ENCODE data around the gene CCDC117.
"Not testable (repeated sequence)": the region's sequence is repeated elsewhere in the genome, so short reads cannot be mapped to it uniquely, and the experiment has no call there.

The CCDC117 gene

DNA sequence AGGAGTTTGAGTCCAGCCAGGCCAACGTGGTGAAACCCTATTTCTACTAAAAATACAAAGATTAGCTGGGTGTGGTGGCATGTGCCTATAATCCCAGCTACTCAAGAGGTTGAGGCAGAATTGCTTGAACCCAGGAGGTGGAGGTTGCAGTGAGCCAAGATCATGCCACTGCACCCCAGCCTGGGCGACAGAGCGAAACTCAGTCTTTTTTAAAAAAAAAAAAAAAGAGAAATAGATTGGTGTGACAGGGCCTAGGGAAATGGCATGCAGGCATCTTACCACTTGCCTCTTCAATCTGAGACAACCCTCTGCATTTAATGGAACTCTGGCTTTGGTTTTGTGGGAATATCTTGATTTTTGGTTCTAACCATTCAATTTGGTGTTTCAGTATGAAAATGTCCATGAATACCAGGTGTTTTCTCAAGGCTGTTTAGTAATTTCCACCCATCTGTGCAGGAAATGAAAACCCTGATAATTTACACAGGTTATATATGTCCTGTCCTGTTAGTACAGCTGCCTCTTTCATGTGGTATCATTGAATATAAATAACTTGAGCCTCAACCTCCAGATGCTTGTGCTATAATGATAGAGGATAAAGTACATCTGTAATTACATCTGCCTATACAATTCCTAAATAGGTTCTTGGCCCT lies 19.5 kb downstream of the CCDC117 start:
- Mint-ChIP-seq H3K27ac (peak overlapping the region; percentile 59), H3K27me3 (no peaks in the 10 kb centered on the region), H3K4me3 (no peak overlapping the region), H3K9me3 (no peaks in the 10 kb centered on the region), H3K4me1 (peaks cover 75% of the 10 kb centered on the region), H3K36me3 (peaks cover 54% of the 10 kb centered on the region)
- peak; percentile 73 for ATAC-seq

DNA sequence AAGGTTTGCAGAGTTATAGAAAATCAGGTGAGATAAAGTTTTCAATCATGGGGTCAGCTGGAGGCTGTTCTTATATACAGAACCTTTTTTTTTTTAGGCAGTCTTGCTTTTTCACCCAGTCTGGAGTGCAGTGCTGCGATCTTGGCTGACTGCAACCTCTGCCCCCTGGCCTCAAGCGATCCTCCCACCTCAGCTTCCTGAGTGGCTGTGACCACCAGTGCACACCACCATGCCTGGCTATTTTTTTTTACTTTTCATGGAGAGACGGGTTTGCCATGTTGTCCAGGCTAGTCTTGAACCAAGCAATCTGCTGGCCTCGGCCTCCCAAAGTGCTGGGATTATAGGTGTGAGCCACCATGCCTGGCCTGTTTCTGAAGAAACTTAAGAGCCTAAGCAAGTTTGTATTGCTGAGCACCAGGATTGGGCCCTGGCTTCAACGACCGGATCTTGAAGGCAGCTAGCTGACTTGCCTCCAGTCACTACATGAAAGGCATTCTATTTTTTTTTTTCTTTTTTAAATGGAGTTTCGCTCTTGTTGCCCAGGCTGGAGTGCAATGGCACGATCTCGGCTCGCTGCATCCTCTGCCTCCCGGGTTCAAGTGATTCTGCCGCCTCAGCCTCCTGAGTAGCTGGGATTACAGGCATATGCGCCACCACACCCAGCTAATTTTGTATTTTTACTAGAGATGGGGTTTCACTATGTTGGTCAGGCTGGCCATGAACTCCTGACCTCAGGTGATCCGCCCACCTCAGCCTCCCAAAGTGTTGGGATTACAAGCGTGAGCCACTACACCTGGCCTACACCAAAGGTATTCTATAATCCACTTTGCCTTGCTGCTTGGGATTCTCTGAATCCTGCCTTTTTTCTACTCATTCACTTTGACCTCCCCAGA lies 20.2 kb downstream of the CCDC117 start:
- peak; percentile 59 for ATAC-seq
- H3K4me3 Mint-ChIP-seq = no peak overlapping the region
- H3K9me3 Mint-ChIP-seq = no peaks in the 10 kb centered on the region
- H3K4me1 Mint-ChIP-seq = peaks cover 76% of the 10 kb centered on the region
- no peaks in the 10 kb centered on the region for H3K27me3 Mint-ChIP-seq
- peak overlapping the region; percentile 59 for H3K27ac Mint-ChIP-seq
- peaks cover 55% of the 10 kb centered on the region for H3K36me3 Mint-ChIP-seq

DNA sequence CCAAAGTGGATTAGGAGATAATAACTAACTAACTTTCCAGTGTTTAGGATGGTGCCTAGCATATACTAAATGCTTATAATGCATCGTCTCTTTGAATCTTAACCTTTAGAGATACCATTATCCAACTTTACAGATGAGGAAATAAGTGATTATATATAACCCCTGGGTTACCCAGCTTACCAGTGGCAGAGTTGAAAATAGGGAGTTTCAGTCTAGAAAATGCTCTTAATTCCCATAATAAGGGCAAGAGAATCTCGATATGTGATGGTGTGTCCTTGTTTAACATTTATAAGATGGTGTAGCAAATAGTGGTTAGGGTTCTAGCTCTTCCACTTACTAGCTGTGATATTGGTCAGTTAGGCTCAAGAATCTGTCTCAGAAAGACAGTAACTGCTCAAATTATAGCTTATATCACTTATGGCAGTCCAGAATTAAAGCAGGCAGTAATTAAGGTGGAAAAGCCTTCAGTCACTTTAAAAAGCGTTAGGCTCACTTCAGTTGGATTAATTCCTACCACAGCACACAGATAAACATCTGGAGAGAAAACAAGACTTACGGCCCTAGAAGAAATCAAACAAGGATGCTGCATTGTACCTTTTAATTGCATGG lies 21.6 kb downstream of the CCDC117 start:
- Mint-ChIP-seq H3K27me3 (no peaks in the 10 kb centered on the region), H3K4me3 (no peak overlapping the region), H3K27ac (no peak overlapping the region), H3K36me3 (peaks cover 56% of the 10 kb centered on the region), H3K4me1 (peaks cover 79% of the 10 kb centered on the region), H3K9me3 (no peaks in the 10 kb centered on the region)
- no peak for ATAC-seq

DNA sequence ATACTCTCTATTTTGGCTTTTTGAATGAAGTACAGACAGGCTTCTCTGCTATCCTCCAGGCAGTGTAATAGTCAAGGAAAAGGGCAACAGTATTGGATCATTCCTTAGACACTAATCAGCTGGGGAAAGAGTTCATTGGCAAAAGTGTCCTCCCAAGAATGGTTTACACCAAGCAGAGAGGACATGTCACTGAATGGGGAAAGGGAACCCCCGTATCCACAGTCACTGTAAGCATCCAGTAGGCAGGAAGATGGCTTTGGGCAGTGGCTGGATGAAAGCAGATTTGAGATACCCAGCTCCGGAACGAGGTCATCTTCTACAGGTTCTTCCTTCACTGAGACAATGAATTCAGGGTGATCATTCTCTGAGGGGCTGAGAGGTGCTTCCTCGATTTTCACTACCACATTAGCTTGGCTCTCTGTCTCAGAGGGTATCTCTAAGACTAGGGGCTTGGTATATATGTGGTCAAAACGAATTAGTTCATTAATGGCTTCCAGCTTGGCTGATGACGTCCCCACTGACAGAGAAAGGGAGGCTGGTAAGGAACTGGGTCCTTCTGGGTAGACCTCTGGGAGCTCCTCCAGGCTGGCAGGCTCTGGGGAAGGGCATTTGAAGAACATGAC lies 22.7 kb downstream of the CCDC117 start:
- no peak for ATAC-seq
- Mint-ChIP-seq H3K9me3 (no peaks in the 10 kb centered on the region), H3K4me1 (peaks cover 78% of the 10 kb centered on the region), H3K36me3 (peaks cover 51% of the 10 kb centered on the region), H3K27me3 (no peaks in the 10 kb centered on the region), H3K4me3 (no peak overlapping the region), H3K27ac (peak overlapping the region; percentile 44)

DNA sequence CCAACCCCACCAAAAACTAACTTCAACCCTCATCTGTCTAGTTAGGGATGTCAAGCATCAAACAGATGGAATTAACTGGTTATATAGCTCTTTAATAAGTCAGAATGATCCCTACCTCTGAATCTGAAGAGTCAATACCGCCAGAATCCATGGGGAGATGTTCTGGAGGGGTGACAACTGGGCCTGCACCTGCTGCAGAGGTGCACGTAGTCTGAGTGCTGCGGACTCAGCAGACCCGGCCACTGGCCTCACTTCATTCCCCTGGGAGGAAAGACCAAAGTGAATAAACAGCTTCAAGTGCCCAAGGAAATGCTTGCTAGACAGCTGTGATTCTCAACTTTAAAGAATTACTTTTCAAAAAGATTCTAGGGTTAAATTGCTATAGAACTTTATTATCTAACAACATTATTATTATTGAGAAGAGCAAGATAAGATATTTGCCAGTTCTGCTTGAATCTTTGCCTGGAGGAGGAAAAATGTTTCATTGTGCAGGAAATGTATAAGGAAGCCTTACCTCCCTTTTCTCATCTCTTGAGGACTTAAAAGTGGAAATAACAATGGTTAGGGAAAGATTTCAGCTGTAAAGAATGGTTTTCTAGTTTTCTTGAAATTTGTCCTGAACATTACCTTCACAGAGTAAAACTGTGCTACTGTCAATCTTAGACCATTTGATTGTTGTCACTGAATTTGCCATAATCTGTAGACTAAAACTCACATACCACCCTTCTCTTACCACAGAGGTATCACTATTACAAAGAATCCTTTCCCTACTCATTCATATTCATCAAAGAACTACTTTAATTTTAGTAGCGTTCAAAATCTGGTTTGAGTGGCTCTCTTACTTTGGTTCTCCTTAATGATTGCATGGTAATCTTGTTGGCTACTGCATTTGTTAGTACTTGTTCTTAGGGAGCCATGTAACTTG lies 23.7 kb downstream of the CCDC117 start:
- peaks cover 50% of the 10 kb centered on the region for H3K36me3 Mint-ChIP-seq
- H3K9me3 Mint-ChIP-seq = no peaks in the 10 kb centered on the region
- peaks cover 71% of the 10 kb centered on the region for H3K4me1 Mint-ChIP-seq
- peak overlapping the region; percentile 44 for H3K27ac Mint-ChIP-seq
- peak overlapping the region; percentile 31 for H3K4me3 Mint-ChIP-seq
- no peak for ATAC-seq
- H3K27me3 Mint-ChIP-seq = no peaks in the 10 kb centered on the region

DNA sequence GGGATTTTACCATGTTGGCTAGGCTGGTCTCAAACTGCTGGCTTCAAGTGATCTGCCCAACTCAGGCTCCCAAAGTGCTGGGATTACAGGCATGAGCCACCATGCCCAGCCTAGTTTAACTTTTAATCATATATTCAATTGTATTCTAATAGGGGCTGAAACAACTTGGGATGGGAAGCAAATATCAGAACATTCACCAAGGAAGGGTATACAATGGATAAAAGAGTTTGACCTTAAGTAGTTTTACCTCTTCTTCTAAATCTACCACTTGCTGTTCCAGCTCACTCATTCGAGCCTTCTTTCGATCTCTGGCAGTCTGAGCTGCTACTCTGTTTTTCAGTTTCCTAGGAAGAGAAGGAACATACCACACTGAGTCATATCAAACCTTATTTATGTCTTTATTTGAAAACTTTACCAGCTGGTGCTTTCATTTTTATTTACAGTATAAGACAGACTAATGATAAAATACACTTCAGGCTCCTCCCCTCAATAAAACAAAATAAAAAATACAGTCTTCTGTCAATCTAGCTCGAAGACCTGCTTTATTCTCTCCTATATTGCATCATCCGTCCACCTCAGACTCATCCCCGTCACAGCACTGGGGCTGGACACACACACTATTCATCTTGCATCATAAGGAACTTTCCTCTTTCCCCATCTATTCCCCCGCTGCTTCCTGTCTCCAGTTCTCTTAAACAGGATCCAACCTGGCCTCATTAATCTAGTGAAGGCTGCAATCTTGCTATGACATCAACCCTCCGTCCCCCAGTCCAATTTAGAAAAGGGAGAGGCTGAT lies 26.5 kb downstream of the CCDC117 start:
- no peaks in the 10 kb centered on the region for H3K9me3 Mint-ChIP-seq
- H3K4me3 Mint-ChIP-seq = peak overlapping the region; percentile 82
- peak overlapping the region; percentile 83 for H3K27ac Mint-ChIP-seq
- H3K36me3 Mint-ChIP-seq = peaks cover 40% of the 10 kb centered on the region
- H3K27me3 Mint-ChIP-seq = no peaks in the 10 kb centered on the region
- peak; percentile 54 for ATAC-seq
- H3K4me1 Mint-ChIP-seq = peaks cover 60% of the 10 kb centered on the region

DNA sequence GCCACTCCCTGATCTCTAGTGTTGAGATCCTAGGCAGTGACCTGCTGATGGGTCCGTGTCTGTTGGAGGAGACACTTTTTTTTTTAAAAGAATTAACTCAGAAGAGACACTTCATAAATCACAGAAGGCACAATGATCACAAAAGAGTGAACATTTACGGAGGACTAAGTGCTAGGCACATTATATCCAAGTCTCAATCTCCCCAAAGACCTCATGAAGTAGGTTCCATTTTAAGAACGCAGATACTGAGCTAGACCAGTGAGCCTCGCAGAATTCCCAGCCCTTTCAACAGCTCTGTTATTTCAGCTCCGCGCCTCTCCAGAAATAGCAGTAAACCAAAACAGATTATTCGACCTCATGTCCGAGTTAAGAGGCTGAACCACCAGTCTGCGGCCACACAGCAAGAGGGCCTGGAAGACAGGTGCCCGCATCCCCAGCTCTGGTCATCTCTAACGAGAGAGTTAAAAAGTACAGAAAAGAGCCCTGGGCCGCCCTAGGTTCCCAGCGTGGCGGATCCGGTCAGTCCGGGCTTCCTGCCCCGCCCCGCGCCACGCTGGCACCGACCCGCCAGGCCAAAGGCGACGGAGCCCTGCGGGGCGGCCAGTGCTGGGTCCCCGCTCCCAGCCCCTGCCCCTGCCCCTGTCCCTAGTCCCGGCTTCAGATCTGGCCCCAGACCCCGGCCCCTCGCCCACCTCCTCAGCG lies 27.3 kb downstream of the CCDC117 start:
- H3K27ac Mint-ChIP-seq = peak overlapping the region; percentile 83
- peak overlapping the region; percentile 82 for H3K4me3 Mint-ChIP-seq
- H3K9me3 Mint-ChIP-seq = no peaks in the 10 kb centered on the region
- no peaks in the 10 kb centered on the region for H3K27me3 Mint-ChIP-seq
- H3K36me3 Mint-ChIP-seq = peaks cover 35% of the 10 kb centered on the region
- H3K4me1 Mint-ChIP-seq = peaks cover 56% of the 10 kb centered on the region
- peak; percentile 64 for ATAC-seq

DNA sequence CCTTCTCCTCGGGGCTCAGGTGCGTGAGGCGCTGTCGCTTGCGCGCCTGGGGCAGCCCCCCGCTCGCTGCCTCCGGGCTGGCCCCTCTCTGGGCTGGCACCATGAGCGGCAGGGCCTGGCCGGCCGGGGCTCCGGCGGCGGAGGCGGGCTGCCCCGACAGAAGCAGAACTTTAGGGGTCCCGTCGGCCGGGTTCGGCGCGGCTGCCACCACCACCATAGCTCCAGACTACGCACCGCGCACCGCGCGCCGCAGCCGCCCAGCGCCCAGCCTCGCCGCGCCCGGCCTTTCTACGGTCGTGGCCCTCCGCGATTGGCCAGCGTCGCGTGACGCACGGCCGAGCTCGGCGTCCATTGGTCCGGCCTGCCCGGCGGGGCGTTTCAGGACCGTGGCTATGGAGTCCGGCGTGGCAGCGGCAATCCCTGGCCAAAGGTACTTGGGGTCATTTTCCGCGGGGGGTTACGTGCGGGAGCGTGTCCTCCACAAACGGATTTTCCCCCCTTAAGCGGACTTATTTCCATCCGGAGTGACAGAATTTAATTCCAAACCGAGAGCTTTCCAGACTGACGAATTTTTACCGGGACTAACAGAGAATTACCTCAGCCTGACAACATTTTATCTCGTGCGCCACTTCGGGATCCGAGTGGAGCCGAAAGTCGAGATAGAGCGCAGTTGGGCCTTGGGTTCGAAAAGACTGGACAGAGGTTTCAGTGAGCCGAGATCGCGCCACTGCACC lies 28.0 kb downstream of the CCDC117 start, which contains the start of gene XBP1:
TSS of gene XBP1 (minus strand) at position 262 of the 734 bp plus-strand sequence.
- no peaks in the 10 kb centered on the region for H3K27me3 Mint-ChIP-seq
- H3K4me3 Mint-ChIP-seq = peak within 1 kb of the TSS; percentile 82
- peak; percentile 97 for ATAC-seq
- no peaks in the 10 kb centered on the region for H3K9me3 Mint-ChIP-seq
- peaks cover 29% of the 10 kb centered on the region for H3K36me3 Mint-ChIP-seq
- H3K4me1 Mint-ChIP-seq = peaks cover 49% of the 10 kb centered on the region
- peak within 1 kb of the TSS; percentile 83 for H3K27ac Mint-ChIP-seq

DNA sequence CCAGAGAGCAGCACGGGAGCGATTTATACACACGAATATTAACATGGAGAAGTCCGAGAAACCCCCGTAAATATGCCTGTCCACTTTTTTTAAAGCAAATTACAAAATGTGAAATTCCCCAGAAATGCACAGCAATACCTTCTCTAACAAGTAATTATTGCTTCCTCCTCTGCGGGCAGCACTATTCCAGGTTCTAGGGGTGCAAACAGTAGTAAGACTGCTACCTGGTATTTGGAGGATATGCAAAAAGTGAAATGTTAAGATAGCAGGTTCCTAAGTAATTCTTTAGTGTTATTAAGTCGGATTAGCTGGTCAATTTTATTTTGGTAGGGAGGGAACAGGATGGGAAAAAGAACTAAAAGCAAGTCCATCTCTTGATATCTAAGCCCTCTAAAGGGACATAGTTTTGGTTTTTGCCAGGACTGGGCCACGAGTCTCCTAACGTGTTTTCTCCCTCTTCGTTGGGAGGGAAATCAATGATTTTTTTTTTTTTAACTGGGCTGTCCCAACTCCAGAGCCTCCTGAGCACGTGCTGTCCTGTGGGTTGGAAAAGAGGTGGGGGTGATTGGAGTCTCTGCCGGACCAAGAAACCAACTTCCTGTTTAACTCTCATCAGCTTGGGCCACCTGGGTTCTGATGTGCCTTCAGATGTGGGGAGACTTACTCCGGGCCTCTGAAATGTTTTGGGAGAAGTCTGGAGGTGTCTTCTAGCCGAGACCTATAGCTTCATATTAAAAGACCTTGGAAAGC lies 29.5 kb downstream of the CCDC117 start:
- peak overlapping the region; percentile 83 for H3K27ac Mint-ChIP-seq
- ATAC-seq = no peak
- H3K36me3 Mint-ChIP-seq = peaks cover 13% of the 10 kb centered on the region
- peaks cover 33% of the 10 kb centered on the region for H3K4me1 Mint-ChIP-seq
- no peaks in the 10 kb centered on the region for H3K9me3 Mint-ChIP-seq
- H3K4me3 Mint-ChIP-seq = peak overlapping the region; percentile 75
- H3K27me3 Mint-ChIP-seq = no peaks in the 10 kb centered on the region

DNA sequence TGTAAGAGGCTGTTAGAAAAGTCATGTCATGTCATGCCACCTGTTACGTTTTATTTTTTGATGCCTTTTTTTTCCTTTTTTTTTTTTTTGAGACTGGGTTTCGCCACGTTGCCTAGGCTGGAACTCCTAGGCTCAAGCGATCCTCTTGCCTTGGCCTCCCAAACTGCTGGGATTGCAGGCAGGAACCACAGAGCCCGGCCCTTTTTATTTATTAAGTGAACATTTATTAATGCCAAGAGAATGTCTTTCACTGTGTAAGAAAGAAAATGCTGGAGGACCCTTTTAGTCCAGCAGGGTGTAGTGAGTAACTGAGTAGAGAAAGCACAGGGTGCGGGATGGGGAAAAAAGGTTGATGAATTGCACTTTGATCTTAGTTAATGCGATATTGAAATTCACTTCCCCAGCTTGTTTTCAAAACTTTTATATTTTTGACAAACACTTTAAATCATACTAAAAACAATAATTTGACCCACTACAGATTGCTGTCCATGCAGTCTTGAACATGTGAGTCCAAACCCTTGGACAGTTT lies 30.2 kb downstream of the CCDC117 start:
- H3K27me3 Mint-ChIP-seq = no peaks in the 10 kb centered on the region
- ATAC-seq = no peak
- H3K9me3 Mint-ChIP-seq = no peaks in the 10 kb centered on the region
- peak overlapping the region; percentile 83 for H3K27ac Mint-ChIP-seq
- H3K4me3 Mint-ChIP-seq = peak overlapping the region; percentile 75
- peaks cover 13% of the 10 kb centered on the region for H3K36me3 Mint-ChIP-seq
- H3K4me1 Mint-ChIP-seq = peaks cover 33% of the 10 kb centered on the region

DNA sequence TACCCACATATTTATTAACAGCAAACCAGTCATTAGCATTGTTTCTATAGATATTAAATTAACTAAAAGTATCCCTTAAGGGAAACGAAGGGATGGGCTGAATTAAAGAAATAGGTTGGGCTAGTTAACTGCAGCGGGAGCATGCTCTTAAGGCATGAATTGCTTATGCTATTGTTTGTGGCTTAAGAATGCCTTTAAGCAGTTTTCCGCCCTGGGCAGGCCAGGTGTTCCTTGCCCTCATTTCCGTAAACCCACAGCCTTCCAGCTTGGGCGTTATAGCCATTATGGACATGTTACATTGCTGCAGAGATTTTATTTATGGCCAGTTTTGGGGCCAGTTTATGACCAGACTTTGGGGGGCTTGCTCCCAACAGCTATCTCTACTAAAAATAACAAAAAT lies 32.9 kb downstream of the CCDC117 start:
- H3K4me3 Mint-ChIP-seq, H3K27me3 Mint-ChIP-seq, ATAC-seq, H3K9me3 Mint-ChIP-seq, H3K27ac Mint-ChIP-seq: not testable (repeated sequence)
- H3K4me1 Mint-ChIP-seq = peaks cover 23% of the 10 kb centered on the region
- H3K36me3 Mint-ChIP-seq = peaks cover 11% of the 10 kb centered on the region
